GM19467 (cell line): ENCODE results near the gene BMAL2.
A peak's percentile ranks its signal among the peaks of the same experiment; 100 is the strongest.

Experiments
- ATAC-seq: cut with Tn5 transposase; IDR thresholded peaks from one replicate; pipeline ENCODE4 v1.9.1; 2021; ENCODE audit warnings: mild to moderate bottlenecking, moderate library complexity; ENCODE audit not compliant: unreplicated experiment

Gene BMAL2

GRCh38 chr12:27332714-27333402, at the start of gene BMAL2:
Gene BMAL2, plus strand, starts transcription at chr12:27332836. Its CDS starts 237 bp downstream, at chr12:27333073.
- ATAC-seq: peak; percentile 38

GRCh38 chr12:27284021-27284420, 48.6 kb upstream of the BMAL2 start:
- ATAC-seq: no peak

GRCh38 chr12:27284751-27285150, 47.9 kb upstream of the BMAL2 start:
- ATAC-seq: no peak

GRCh38 chr12:27285403-27285802, 47.2 kb upstream of the BMAL2 start:
- no peak for ATAC-seq

GRCh38 chr12:27289414-27289813, 43.2 kb upstream of the BMAL2 start:
- ATAC-seq: no peak

GRCh38 chr12:27290501-27291168, 42.0 kb upstream of the BMAL2 start:
- no peak for ATAC-seq

- no peak for ATAC-seq
These were observed 40.8 kb upstream of the BMAL2 start for GRCh38 chr12:27291862-27292261.

GRCh38 chr12:27292718-27293117, 39.9 kb upstream of the BMAL2 start:
- no peak for ATAC-seq

- ATAC-seq: no peak
These were observed 39.2 kb upstream of the BMAL2 start for GRCh38 chr12:27293463-27293862.

- ATAC-seq: no peak
These were observed 36.0 kb upstream of the BMAL2 start for GRCh38 chr12:27296674-27297073.

- ATAC-seq: no peak
These were observed 35.1 kb upstream of the BMAL2 start for GRCh38 chr12:27297566-27297965.

- no peak for ATAC-seq
These were observed 33.5 kb upstream of the BMAL2 start for GRCh38 chr12:27299102-27299501.

- no peak for ATAC-seq
These were observed 32.4 kb upstream of the BMAL2 start for GRCh38 chr12:27300226-27300625.

GRCh38 chr12:27303139-27304111, 29.2 kb upstream of the BMAL2 start:
- no peak for ATAC-seq

- no peak for ATAC-seq
These were observed 27.8 kb upstream of the BMAL2 start for GRCh38 chr12:27304856-27305255.

GRCh38 chr12:27305673-27306456, 26.8 kb upstream of the BMAL2 start:
- ATAC-seq: no peak

- ATAC-seq: no peak
These were observed 23.2 kb upstream of the BMAL2 start for GRCh38 chr12:27309293-27309994.

- ATAC-seq: no peak
These were observed 22.7 kb upstream of the BMAL2 start for GRCh38 chr12:27309995-27310315.

GRCh38 chr12:27316947-27317346, 15.7 kb upstream of the BMAL2 start:
- ATAC-seq: no peak

GRCh38 chr12:27319409-27319808, 13.2 kb upstream of the BMAL2 start:
- ATAC-seq: no peak
